Right forelimb (tissue), 1 donor: ENCODE measurements around the gene BANF1.
A peak's percentile ranks its signal among the peaks of the same experiment; 100 is the strongest.

Source experiments
- DNase-seq: peaks from one replicate; pipeline ENCODE4 v3.0.0-alpha.2; 2018

BANF1 gene

GRCh38 chr11:66042227-66042995 lies 40.1 kb downstream of the BANF1 start:
- DNase-seq: no peak

- no peak for DNase-seq
Observed at GRCh38 chr11:66042996-66043906, 40.9 kb downstream of the BANF1 start.

- no peak for DNase-seq
Observed at GRCh38 chr11:66044757-66045156, 42.5 kb downstream of the BANF1 start.

GRCh38 chr11:66045177-66045639 lies 42.9 kb downstream of the BANF1 start:
- DNase-seq: peak; percentile 81

- DNase-seq: no peak
Observed at GRCh38 chr11:66046901-66047300, 44.6 kb downstream of the BANF1 start.

- DNase-seq: no peak
Observed at GRCh38 chr11:66047541-66048365, 45.5 kb downstream of the BANF1 start.

- no peak for DNase-seq
Observed at GRCh38 chr11:66048547-66049323, 46.4 kb downstream of the BANF1 start, which contains the start of gene GAL3ST3. TSS of gene GAL3ST3 (minus strand) at chr11:66049161. CDS start at chr11:66045415, 3,746 bp downstream.

- DNase-seq: no peak
Observed at GRCh38 chr11:66050581-66051231, 48.4 kb downstream of the BANF1 start.

GRCh38 chr11:66051371-66051765 lies 49.1 kb downstream of the BANF1 start:
- DNase-seq: no peak

GRCh38 chr11:66051766-66052663 lies 49.7 kb downstream of the BANF1 start, which contains the start of gene SF3B2:
TSS of gene SF3B2 (plus strand) at chr11:66052364. CDS start at chr11:66052385, 21 bp downstream.
- DNase-seq: peak; percentile 97

- DNase-seq: no peak
Observed at GRCh38 chr11:66052664-66052982, 50.3 kb downstream of the BANF1 start.
